Liver (tissue), 9 donors: ENCODE results near the gene EPHB2. TPM values are rescaled to one million over a fixed set of nuclear protein-coding genes. Genes with fewer than 3 reads are reported as not detected.

Source experiments
- DNase-seq: peaks from one replicate; pipeline ENCODE4 v3.0.0-alpha.2; 2017; ENCODE audit warnings: low spot score
- H3K27ac ChIP-seq, 2 donors: one replicate each; pipeline ENCODE4 v1.7.0; 2013; ENCODE audit warnings: inconsistent platforms in 2 of 2, low read length in 2 of 2, control low read depth in 1 of 2, low read depth in 1 of 2, mild to moderate bottlenecking in 1 of 2
- H3K27me3 ChIP-seq, 4 donors: one replicate each; pipeline versions ENCODE4 v1.6.1 to v1.7.0; 2013; ENCODE audit warnings: low read length in 3 of 4, inconsistent platforms in 1 of 4, mild to moderate bottlenecking in 1 of 4, moderate library complexity in 1 of 4; ENCODE audit not compliant: control insufficient read depth in 4 of 4, insufficient read depth in 4 of 4
- H3K36me3 ChIP-seq, 4 donors: one replicate each; pipeline versions ENCODE4 v1.6.1 to v1.7.0; 2013; ENCODE audit warnings: low read length in 3 of 4, mild to moderate bottlenecking in 3 of 4, low read depth in 1 of 4, moderate library complexity in 1 of 4; ENCODE audit not compliant: control insufficient read depth in 4 of 4, insufficient read depth in 3 of 4
- H3K4me1 ChIP-seq, 4 donors: one replicate each; pipeline versions ENCODE4 v1.6.1 to v1.7.0; 2013; ENCODE audit warnings: low read length in 3 of 4, mild to moderate bottlenecking in 3 of 4, moderate library complexity in 1 of 4; ENCODE audit not compliant: control insufficient read depth in 4 of 4, insufficient read depth in 4 of 4
- H3K4me3 ChIP-seq, 3 donors: one replicate each; pipeline versions ENCODE4 v1.6.1 to v1.7.0; 2013; ENCODE audit warnings: low read length in 3 of 3, control low read depth in 1 of 3, low read depth in 1 of 3, mild to moderate bottlenecking in 1 of 3
- H3K9ac ChIP-seq, 2 donors: one replicate each; pipeline ENCODE4 v1.7.0; 2013; ENCODE audit warnings: low read length in 2 of 2, mild to moderate bottlenecking in 2 of 2, moderate library complexity in 2 of 2, control low read depth in 1 of 2, low read depth in 1 of 2
- H3K9me3 ChIP-seq, 4 donors: one replicate each; pipeline versions ENCODE4 v1.6.1 to v1.7.0; 2013; ENCODE audit warnings: low read length in 3 of 4; ENCODE audit not compliant: control insufficient read depth in 4 of 4
- EGR1 ChIP-seq, 2 donors: IDR thresholded peaks; 2 replicates each; pipeline ENCODE4 v1.6.1; 2016 to 2018; ENCODE audit warnings: antibody characterized with exemption in 2 of 2, low read depth in 2 of 2
- FOXA1 ChIP-seq: IDR thresholded peaks from 2 replicates; pipeline ENCODE4 v1.6.1; 2016; ENCODE audit warnings: antibody characterized with exemption
- FOXA2 ChIP-seq: IDR thresholded peaks from 2 replicates; pipeline ENCODE4 v1.6.1; 2016; ENCODE audit warnings: antibody characterized with exemption
- GABPA ChIP-seq, 2 donors: IDR thresholded peaks in 1 of 2; conservative IDR thresholded peaks in 1 of 2; 2 replicates each; pipeline ENCODE4 v1.6.1; 2016; ENCODE audit warnings: antibody characterized with exemption in 2 of 2, mild to moderate bottlenecking in 1 of 2, moderate library complexity in 1 of 2
- HNF4A ChIP-seq, 2 donors: conservative IDR thresholded peaks; 2 replicates each; pipeline ENCODE4 v1.6.1; 2016; ENCODE audit warnings: antibody characterized with exemption in 2 of 2, mild to moderate bottlenecking in 2 of 2
- HNF4G ChIP-seq: IDR thresholded peaks from 2 replicates; pipeline ENCODE4 v1.6.1; 2016; ENCODE audit warnings: antibody characterized with exemption
- JUND ChIP-seq, 2 donors: IDR thresholded peaks; 2 replicates each; pipeline ENCODE4 v1.6.1; 2016; ENCODE audit warnings: antibody characterized with exemption in 2 of 2
- NR2F2 ChIP-seq: IDR thresholded peaks from 2 replicates; pipeline ENCODE4 v1.6.1; 2016; ENCODE audit warnings: antibody characterized with exemption
- RAD21 ChIP-seq, 2 donors: IDR thresholded peaks; 2 replicates each; pipeline ENCODE4 v1.6.1; 2016; ENCODE audit warnings: antibody characterized with exemption in 2 of 2, mild to moderate bottlenecking in 2 of 2
- RXRA ChIP-seq, 2 donors: IDR thresholded peaks; 2 replicates each; pipeline ENCODE4 v1.6.1; 2017 to 2018; ENCODE audit warnings: antibody characterized with exemption in 2 of 2, mild to moderate bottlenecking in 1 of 2
- SP1 ChIP-seq: IDR thresholded peaks from 2 replicates; pipeline ENCODE4 v1.6.1; 2018; ENCODE audit warnings: antibody characterized with exemption, mild to moderate bottlenecking
- TAF1 ChIP-seq: conservative IDR thresholded peaks from 2 replicates; pipeline ENCODE4 v1.6.1; 2016; ENCODE audit warnings: antibody characterized with exemption, mild to moderate bottlenecking
- YY1 ChIP-seq: IDR thresholded peaks from 2 replicates; pipeline ENCODE4 v1.6.1; 2016; ENCODE audit warnings: antibody characterized with exemption, mild to moderate bottlenecking
- WGBS: extraction: QIAGEN DNeasy Blood & Tissue Kit; methylation state at CpG from one replicate; pipeline ENCODE4 v1.1.7; 2013; 5-methylcytosine and 5-hydroxymethylcytosine counted together
- polyA plus RNA-seq, 2 donors: library from polyadenylated mRNA; stranded (reverse) in 1 of 2; unstranded in 1 of 2; fragments of 200-250 nt in 1 of 2; fragments of >200 nt in 1 of 2; fragmentation: Nextera tagmentation in 1 of 2; extraction: Ambion mirVana in 1 of 2; gene quantifications; one replicate each; pipeline versions ENCODE4 v1.2.1 to v1.2.3, GENCODE V29; 2013 to 2015
- total RNA-seq, 2 donors: library from RNA; depleted of rRNA; stranded (reverse); fragments of >200 nt; gene quantifications; one replicate each; pipeline ENCODE4 v1.2.3, GENCODE V29; 2014
- TF ChIP-seq, protein P1 (sequence below): IDR thresholded peaks from 2 replicates; pipeline ENCODE4 v1.6.1; 2016; ENCODE audit warnings: antibody characterized with exemption
- TF ChIP-seq, protein P2 (sequence below): IDR thresholded peaks from 2 replicates; pipeline ENCODE4 v1.6.1; 2016; ENCODE audit warnings: antibody characterized with exemption
- TF ChIP-seq, protein P3 (sequence below): IDR thresholded peaks from 2 replicates; pipeline ENCODE4 v1.6.1; 2016; ENCODE audit warnings: antibody characterized with exemption
- TF ChIP-seq, protein P4 (sequence below): fragments of 150-350 bp; IDR thresholded peaks from 2 replicates; pipeline ENCODE4 v1.5.1; 2017; ENCODE audit warnings: improper control_type of control experiment, low read depth, low read length; ENCODE audit not compliant: missing input control
- TF ChIP-seq, protein P5 (sequence below): IDR thresholded peaks from 2 replicates; pipeline ENCODE4 v1.6.1; 2016; ENCODE audit warnings: antibody characterized with exemption, mild to moderate bottlenecking
- donor health status: healthy.
- donor health status: healthy.
- donor health status: healthy.
- donor health status: healthy.
- donor health status: healthy.

Gene EPHB2
- total and polyA plus RNA-seq, 4 donors: 0.07 to 1.0 (median 0.38) TPM

DNA sequence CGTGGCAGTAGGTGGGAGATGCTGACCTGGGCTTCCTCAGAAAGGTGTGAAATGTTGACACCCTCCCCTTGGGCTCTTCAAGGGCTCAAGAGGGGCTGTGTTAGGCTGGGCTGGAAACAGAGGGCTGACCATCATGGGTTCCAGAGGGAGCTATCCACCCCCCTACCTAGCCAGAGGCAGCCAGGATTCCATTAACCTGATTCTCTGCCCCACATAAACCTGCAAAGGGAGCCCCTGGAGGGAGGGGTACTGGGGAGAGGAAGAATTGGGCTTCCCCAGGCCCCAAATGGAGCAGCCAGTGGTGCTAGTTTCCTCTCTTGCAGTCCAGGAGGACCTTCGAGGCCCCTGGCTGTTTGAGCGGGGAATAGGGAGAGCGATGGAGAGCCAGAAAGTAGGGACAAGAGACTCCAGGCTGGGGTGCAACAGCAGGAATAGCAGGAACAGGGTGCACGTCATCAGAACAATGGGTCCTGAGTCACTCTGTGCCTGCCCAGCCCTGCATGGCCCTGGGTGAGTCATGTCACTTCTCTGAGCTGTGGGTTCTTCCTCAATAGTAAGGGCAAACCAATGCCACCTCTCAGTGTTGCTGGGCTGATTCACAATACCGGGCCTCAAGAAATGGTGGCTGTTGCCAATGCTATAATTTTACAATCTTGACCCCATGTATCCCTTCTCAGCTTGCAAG, 121.2 kb downstream of the EPHB2 start:
- H3K27me3 ChIP-seq: peaks cover 0 to 2% (median 0%) of the 10 kb centered on the region in 4 donors
- no peak overlapping the region for H3K4me3 ChIP-seq
- WGBS: 82% methylated on average over 6 of the region's 6 CpGs
- TF ChIP-seq TAF1 (no peak), SP1 (no peak), JUND (IDR thresholded peaks at IDR 0.05) (no peak), RAD21 (IDR thresholded peaks at IDR 0.05) (no peak), GABPA (IDR thresholded peaks at IDR 0.05 in 1 of 2, conservative IDR thresholded peaks at IDR 0.05 in 1 of 2) (no peak), HNF4A (conservative IDR thresholded peaks at IDR 0.05) (no peak), NR2F2 (no peak), EGR1 (IDR thresholded peaks at IDR 0.05; ENCODE audit: low read depth in 2 of 2) (no peak), YY1 (no peak), HNF4G (no peak), RXRA (IDR thresholded peaks at IDR 0.05) (no peak), FOXA1 (no peak), FOXA2 (no peak)
- TF ChIP-seq, protein P1, sequence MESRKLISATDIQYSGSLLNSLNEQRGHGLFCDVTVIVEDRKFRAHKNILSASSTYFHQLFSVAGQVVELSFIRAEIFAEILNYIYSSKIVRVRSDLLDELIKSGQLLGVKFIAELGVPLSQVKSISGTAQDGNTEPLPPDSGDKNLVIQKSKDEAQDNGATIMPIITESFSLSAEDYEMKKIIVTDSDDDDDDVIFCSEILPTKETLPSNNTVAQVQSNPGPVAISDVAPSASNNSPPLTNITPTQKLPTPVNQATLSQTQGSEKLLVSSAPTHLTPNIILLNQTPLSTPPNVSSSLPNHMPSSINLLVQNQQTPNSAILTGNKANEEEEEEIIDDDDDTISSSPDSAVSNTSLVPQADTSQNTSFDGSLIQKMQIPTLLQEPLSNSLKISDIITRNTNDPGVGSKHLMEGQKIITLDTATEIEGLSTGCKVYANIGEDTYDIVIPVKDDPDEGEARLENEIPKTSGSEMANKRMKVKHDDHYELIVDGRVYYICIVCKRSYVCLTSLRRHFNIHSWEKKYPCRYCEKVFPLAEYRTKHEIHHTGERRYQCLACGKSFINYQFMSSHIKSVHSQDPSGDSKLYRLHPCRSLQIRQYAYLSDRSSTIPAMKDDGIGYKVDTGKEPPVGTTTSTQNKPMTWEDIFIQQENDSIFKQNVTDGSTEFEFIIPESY: no peak
- TF ChIP-seq, protein P2, sequence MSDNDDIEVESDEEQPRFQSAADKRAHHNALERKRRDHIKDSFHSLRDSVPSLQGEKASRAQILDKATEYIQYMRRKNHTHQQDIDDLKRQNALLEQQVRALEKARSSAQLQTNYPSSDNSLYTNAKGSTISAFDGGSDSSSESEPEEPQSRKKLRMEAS: no peak
- TF ChIP-seq, protein P3, sequence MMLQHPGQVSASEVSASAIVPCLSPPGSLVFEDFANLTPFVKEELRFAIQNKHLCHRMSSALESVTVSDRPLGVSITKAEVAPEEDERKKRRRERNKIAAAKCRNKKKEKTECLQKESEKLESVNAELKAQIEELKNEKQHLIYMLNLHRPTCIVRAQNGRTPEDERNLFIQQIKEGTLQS: no peak
- TF ChIP-seq, protein P4, sequence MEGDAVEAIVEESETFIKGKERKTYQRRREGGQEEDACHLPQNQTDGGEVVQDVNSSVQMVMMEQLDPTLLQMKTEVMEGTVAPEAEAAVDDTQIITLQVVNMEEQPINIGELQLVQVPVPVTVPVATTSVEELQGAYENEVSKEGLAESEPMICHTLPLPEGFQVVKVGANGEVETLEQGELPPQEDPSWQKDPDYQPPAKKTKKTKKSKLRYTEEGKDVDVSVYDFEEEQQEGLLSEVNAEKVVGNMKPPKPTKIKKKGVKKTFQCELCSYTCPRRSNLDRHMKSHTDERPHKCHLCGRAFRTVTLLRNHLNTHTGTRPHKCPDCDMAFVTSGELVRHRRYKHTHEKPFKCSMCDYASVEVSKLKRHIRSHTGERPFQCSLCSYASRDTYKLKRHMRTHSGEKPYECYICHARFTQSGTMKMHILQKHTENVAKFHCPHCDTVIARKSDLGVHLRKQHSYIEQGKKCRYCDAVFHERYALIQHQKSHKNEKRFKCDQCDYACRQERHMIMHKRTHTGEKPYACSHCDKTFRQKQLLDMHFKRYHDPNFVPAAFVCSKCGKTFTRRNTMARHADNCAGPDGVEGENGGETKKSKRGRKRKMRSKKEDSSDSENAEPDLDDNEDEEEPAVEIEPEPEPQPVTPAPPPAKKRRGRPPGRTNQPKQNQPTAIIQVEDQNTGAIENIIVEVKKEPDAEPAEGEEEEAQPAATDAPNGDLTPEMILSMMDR: no peak
- TF ChIP-seq, protein P5, sequence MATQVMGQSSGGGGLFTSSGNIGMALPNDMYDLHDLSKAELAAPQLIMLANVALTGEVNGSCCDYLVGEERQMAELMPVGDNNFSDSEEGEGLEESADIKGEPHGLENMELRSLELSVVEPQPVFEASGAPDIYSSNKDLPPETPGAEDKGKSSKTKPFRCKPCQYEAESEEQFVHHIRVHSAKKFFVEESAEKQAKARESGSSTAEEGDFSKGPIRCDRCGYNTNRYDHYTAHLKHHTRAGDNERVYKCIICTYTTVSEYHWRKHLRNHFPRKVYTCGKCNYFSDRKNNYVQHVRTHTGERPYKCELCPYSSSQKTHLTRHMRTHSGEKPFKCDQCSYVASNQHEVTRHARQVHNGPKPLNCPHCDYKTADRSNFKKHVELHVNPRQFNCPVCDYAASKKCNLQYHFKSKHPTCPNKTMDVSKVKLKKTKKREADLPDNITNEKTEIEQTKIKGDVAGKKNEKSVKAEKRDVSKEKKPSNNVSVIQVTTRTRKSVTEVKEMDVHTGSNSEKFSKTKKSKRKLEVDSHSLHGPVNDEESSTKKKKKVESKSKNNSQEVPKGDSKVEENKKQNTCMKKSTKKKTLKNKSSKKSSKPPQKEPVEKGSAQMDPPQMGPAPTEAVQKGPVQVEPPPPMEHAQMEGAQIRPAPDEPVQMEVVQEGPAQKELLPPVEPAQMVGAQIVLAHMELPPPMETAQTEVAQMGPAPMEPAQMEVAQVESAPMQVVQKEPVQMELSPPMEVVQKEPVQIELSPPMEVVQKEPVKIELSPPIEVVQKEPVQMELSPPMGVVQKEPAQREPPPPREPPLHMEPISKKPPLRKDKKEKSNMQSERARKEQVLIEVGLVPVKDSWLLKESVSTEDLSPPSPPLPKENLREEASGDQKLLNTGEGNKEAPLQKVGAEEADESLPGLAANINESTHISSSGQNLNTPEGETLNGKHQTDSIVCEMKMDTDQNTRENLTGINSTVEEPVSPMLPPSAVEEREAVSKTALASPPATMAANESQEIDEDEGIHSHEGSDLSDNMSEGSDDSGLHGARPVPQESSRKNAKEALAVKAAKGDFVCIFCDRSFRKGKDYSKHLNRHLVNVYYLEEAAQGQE: no peak
- peaks cover 4 to 11% (median 9%) of the 10 kb centered on the region in 4 donors for H3K4me1 ChIP-seq
- H3K9ac ChIP-seq: no peak overlapping the region
- no peak for DNase-seq
- H3K36me3 ChIP-seq: no peaks in the 10 kb centered on the region
- H3K27ac ChIP-seq: no peak overlapping the region
- no peaks in the 10 kb centered on the region for H3K9me3 ChIP-seq
